HT-29 (cell line): Measurements from ENCODE around the gene LRCH2. TPM values are rescaled to one million over a fixed set of nuclear protein-coding genes. Genes with fewer than 3 reads are reported as not detected.
"Not testable (repeated sequence)": the region's sequence is repeated elsewhere in the genome, so short reads cannot be mapped to it uniquely, and the experiment has no call there.

Experiments
- DNase-seq: peaks from one replicate; pipeline ENCODE4 v3.0.0-alpha.2; 2015; ENCODE audit warnings: low spot score
- total RNA-seq: library from RNA; depleted of rRNA; stranded (reverse); fragments of >200 nt; shearing (Covaris generic); gene quantifications from 2 replicates; pipeline ENCODE4 v1.2.3, GENCODE V29; 2014

Gene LRCH2
- total RNA-seq, 1 experiment from 2014 or later: not detected

- no peak for DNase-seq
Measured at GRCh38 chrX:115214151-115214550, 19.7 kb downstream of the LRCH2 start.

GRCh38 chrX:115209547-115209946 lies 24.3 kb downstream of the LRCH2 start:
- not testable (repeated sequence) for DNase-seq

GRCh38 chrX:115204040-115204439 lies 29.9 kb downstream of the LRCH2 start:
- no peak for DNase-seq

GRCh38 chrX:115192244-115192700 lies 41.6 kb downstream of the LRCH2 start:
- no peak for DNase-seq

- DNase-seq: no peak
Measured at GRCh38 chrX:115191490-115192243, 42.2 kb downstream of the LRCH2 start.

GRCh38 chrX:115190636-115191489 lies 43.0 kb downstream of the LRCH2 start:
- DNase-seq: no peak

GRCh38 chrX:115189646-115190635 lies 44.0 kb downstream of the LRCH2 start:
- DNase-seq: no peak

- DNase-seq: no peak
Measured at GRCh38 chrX:115189110-115189509, 44.8 kb downstream of the LRCH2 start, which contains the start of gene RBMXL3. Gene RBMXL3, plus strand, starts transcription at chrX:115189410. Its CDS starts 32 bp downstream, at chrX:115189442.

GRCh38 chrX:115183980-115184379 lies 49.9 kb downstream of the LRCH2 start:
- no peak for DNase-seq

GRCh38 chrX:115178473-115178872 lies 55.4 kb downstream of the LRCH2 start:
- no peak for DNase-seq

- DNase-seq: no peak
Measured at GRCh38 chrX:115177932-115178331, 56.0 kb downstream of the LRCH2 start.

GRCh38 chrX:115174548-115174947 lies 59.3 kb downstream of the LRCH2 start:
- DNase-seq: no peak

- DNase-seq: no peak
Measured at GRCh38 chrX:115173181-115173580, 60.7 kb downstream of the LRCH2 start.

GRCh38 chrX:115147220-115147619 lies 86.7 kb downstream of the LRCH2 start:
- DNase-seq: peak; percentile 18

- DNase-seq: no peak
Measured at GRCh38 chrX:115142057-115142456, 91.8 kb downstream of the LRCH2 start.

GRCh38 chrX:115138040-115138439 lies 95.9 kb downstream of the LRCH2 start:
- DNase-seq: no peak

- no peak for DNase-seq
Measured at GRCh38 chrX:115134382-115134781, 99.5 kb downstream of the LRCH2 start.

GRCh38 chrX:115112411-115112810 lies 121.5 kb downstream of the LRCH2 start:
- DNase-seq: no peak

GRCh38 chrX:115098897-115099296 lies 135.0 kb downstream of the LRCH2 start:
- no peak for DNase-seq

- no peak for DNase-seq
Measured at GRCh38 chrX:115093191-115093590, 140.7 kb downstream of the LRCH2 start.

GRCh38 chrX:115089419-115089818 lies 144.5 kb downstream of the LRCH2 start:
- DNase-seq: no peak
